Rectal smooth muscle tissue (tissue), 1 donor: ENCODE results near the gene KLF9.

Experiments used
- H3K27ac ChIP-seq: one replicate; pipeline ENCODE4 v1.7.0; 2013; ENCODE audit warnings: low read depth, low read length, inconsistent platforms
- H3K27me3 ChIP-seq: one replicate; pipeline ENCODE4 v1.7.0; 2013; ENCODE audit warnings: low read length; ENCODE audit not compliant: control insufficient read depth, insufficient read depth
- H3K36me3 ChIP-seq: one replicate; pipeline ENCODE4 v1.7.0; 2013; ENCODE audit warnings: low read length; ENCODE audit not compliant: control insufficient read depth, insufficient read depth
- H3K4me1 ChIP-seq: one replicate; pipeline ENCODE4 v1.7.0; 2013; ENCODE audit warnings: low read length; ENCODE audit not compliant: control insufficient read depth, insufficient read depth
- H3K4me3 ChIP-seq: one replicate; pipeline ENCODE4 v1.7.0; 2013; ENCODE audit warnings: low read length
- H3K9ac ChIP-seq: one replicate; pipeline ENCODE4 v1.7.0; 2013; ENCODE audit warnings: low read length

The KLF9 gene

GRCh38 chr9:70441622-70442021, 27.2 kb upstream of the KLF9 start:
- Histone ChIP-seq H3K4me1 (peaks cover 4% of the 10 kb centered on the region), H3K4me3 (no peak overlapping the region), H3K27me3 (no peaks in the 10 kb centered on the region), H3K27ac (no peak overlapping the region), H3K9ac (no peak overlapping the region), H3K36me3 (no peaks in the 10 kb centered on the region)

GRCh38 chr9:70439991-70440706, 25.7 kb upstream of the KLF9 start:
- Histone ChIP-seq H3K4me3 (no peak overlapping the region), H3K27me3 (no peaks in the 10 kb centered on the region), H3K27ac (no peak overlapping the region), H3K36me3 (no peaks in the 10 kb centered on the region), H3K9ac (no peak overlapping the region), H3K4me1 (peaks cover 4% of the 10 kb centered on the region)

GRCh38 chr9:70438341-70438928, 24.0 kb upstream of the KLF9 start:
- no peaks in the 10 kb centered on the region for H3K36me3 ChIP-seq
- no peak overlapping the region for H3K27ac ChIP-seq
- no peaks in the 10 kb centered on the region for H3K27me3 ChIP-seq
- H3K9ac ChIP-seq, result no peak overlapping the region
- peaks cover 4% of the 10 kb centered on the region for H3K4me1 ChIP-seq
- H3K4me3 ChIP-seq, result no peak overlapping the region

- Histone ChIP-seq H3K9ac (no peak overlapping the region), H3K4me1 (peaks cover 4% of the 10 kb centered on the region), H3K36me3 (no peaks in the 10 kb centered on the region), H3K27me3 (no peaks in the 10 kb centered on the region), H3K4me3 (no peak overlapping the region), H3K27ac (no peak overlapping the region)
These were observed 21.5 kb upstream of the KLF9 start for GRCh38 chr9:70435948-70436347.

- Histone ChIP-seq H3K4me3 (no peak overlapping the region), H3K36me3 (no peaks in the 10 kb centered on the region), H3K27me3 (no peaks in the 10 kb centered on the region), H3K9ac (no peak overlapping the region), H3K27ac (no peak overlapping the region), H3K4me1 (no peaks in the 10 kb centered on the region)
These were observed 15.4 kb upstream of the KLF9 start for GRCh38 chr9:70429899-70430298.

- no peak overlapping the region for H3K27ac ChIP-seq
- H3K4me3 ChIP-seq, result no peak overlapping the region
- no peaks in the 10 kb centered on the region for H3K4me1 ChIP-seq
- H3K36me3 ChIP-seq, result no peaks in the 10 kb centered on the region
- no peak overlapping the region for H3K9ac ChIP-seq
- H3K27me3 ChIP-seq, result no peaks in the 10 kb centered on the region
These were observed 14.3 kb upstream of the KLF9 start for GRCh38 chr9:70428781-70429180.

GRCh38 chr9:70427161-70427945, 12.9 kb upstream of the KLF9 start:
- H3K27ac ChIP-seq, result peak overlapping the region; percentile 48

GRCh38 chr9:70425192-70425591, 10.7 kb upstream of the KLF9 start:
- peaks cover 17% of the 10 kb centered on the region for H3K4me1 ChIP-seq
- H3K36me3 ChIP-seq, result no peaks in the 10 kb centered on the region
- no peak overlapping the region for H3K27ac ChIP-seq
- no peak overlapping the region for H3K9ac ChIP-seq
- no peaks in the 10 kb centered on the region for H3K27me3 ChIP-seq
- H3K4me3 ChIP-seq, result no peak overlapping the region

More at GRCh38 chr9:70427161-70427945, 12.9 kb upstream of the KLF9 start:
- Histone ChIP-seq H3K4me1 (peaks cover under 1% of the 10 kb centered on the region), H3K36me3 (no peaks in the 10 kb centered on the region), H3K9ac (no peak overlapping the region), H3K4me3 (no peak overlapping the region), H3K27me3 (no peaks in the 10 kb centered on the region)

- Histone ChIP-seq H3K36me3 (no peaks in the 10 kb centered on the region), H3K4me3 (no peak overlapping the region), H3K4me1 (peaks cover 24% of the 10 kb centered on the region), H3K27me3 (no peaks in the 10 kb centered on the region), H3K9ac (no peak overlapping the region), H3K27ac (peak overlapping the region; percentile 100)
These were observed 8.1 kb upstream of the KLF9 start for GRCh38 chr9:70422371-70423043.

- Histone ChIP-seq H3K4me3 (peak overlapping the region; percentile 83), H3K27ac (peak overlapping the region; percentile 100), H3K27me3 (no peaks in the 10 kb centered on the region), H3K36me3 (no peaks in the 10 kb centered on the region), H3K4me1 (peaks cover 24% of the 10 kb centered on the region), H3K9ac (peak overlapping the region; percentile 60)
These were observed 7.1 kb upstream of the KLF9 start for GRCh38 chr9:70421272-70422180.

- Histone ChIP-seq H3K27ac (peak overlapping the region; percentile 100), H3K36me3 (no peaks in the 10 kb centered on the region), H3K4me3 (peak overlapping the region; percentile 83), H3K27me3 (no peaks in the 10 kb centered on the region), H3K9ac (peak overlapping the region; percentile 98), H3K4me1 (peaks cover 24% of the 10 kb centered on the region)
These were observed 6.2 kb upstream of the KLF9 start for GRCh38 chr9:70420441-70421271.
